ENCODE measurements around the gene AP2B1.

Gene AP2B1

DNA sequence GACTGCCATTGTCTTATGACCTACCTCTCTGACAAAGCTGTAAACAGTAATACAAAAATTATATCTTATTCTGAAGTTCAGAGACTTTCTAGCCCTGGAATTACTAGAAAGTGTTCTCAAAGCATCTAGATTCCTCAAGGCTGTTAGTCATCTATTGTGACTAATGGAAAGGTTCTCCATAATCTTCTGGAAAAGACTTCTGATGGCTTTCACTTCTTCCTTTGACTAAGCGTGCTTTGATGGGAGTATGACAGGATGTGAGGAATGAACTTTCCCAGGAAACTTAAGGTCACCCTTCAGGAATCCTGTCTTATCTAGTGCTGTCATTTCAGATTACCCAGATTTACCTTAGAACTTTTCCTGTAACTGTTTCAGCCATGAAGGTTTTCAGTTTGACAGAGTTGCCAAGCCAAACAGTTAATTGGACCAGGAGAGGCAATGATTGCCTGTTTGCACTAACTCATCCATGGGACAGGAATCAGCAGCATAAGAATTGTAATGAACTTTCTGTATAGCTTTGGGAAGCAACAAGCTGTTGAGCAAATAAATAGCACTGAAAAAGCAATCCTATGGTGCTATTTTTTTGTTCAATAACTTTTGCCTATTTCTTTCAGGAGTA, 43.5 kb downstream of the AP2B1 start:
- no peak for DNase-seq (ENCODE audit: low read depth)

DNA sequence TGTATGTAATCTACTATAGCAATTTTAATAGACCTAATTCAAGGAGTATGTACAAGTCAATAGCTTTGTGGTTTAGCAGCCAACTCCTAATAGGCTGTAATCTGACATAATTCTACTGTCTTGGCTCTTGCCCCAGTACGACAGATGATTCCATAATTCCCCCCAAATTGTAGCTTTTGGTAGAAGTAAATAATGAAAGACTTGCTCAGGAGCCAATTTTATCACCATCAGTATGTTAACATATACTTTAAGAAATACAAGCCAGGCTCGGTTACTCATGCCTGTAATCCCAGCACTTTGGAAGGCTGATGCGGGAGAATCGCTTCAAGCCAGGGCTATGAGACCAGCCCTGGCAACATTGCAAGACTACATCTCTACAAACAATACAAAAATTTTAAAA, 53.9 kb downstream of the AP2B1 start:
- no peak for DNase-seq (ENCODE audit: low read depth)

DNA sequence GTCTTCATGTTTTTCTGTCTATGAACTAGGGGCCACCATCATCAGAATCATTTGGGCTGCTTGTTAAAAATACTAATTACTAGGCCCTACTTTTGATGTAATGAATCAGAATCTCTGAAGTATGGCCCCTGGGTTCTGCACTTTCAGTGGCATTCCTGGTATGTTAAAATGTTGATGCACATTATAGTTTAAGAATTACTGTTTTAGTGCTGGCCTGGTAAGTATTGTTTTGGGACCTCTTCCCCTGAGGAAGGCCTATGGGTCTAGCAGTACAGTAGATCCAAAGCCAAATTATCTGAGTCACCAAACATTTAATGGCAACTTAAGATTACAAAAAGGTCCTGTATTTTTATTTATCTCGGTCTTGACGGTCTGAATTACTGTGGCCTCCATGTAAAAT, 58.8 kb downstream of the AP2B1 start:
- no peak for DNase-seq (ENCODE audit: low read depth)

DNA sequence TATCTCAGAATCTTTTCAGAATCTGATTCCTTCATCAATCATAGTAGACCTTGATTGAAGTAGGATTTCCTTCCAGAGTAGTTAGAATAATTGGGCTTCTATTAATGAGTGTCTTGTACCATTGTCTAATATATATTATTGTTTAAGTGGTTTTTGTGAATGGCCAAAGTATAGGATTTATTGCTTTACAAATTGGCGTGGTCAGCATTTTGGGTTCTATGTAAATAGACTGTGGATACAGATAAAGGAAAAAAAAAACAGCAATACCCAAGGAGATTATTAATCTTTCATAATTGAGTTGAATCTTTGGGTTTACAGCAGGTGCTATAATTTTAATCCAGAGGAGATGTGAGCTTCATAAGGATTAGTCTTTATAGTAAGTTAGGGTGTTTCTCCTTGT, 64.3 kb downstream of the AP2B1 start:
- no peak for DNase-seq (ENCODE audit: low read depth)

DNA sequence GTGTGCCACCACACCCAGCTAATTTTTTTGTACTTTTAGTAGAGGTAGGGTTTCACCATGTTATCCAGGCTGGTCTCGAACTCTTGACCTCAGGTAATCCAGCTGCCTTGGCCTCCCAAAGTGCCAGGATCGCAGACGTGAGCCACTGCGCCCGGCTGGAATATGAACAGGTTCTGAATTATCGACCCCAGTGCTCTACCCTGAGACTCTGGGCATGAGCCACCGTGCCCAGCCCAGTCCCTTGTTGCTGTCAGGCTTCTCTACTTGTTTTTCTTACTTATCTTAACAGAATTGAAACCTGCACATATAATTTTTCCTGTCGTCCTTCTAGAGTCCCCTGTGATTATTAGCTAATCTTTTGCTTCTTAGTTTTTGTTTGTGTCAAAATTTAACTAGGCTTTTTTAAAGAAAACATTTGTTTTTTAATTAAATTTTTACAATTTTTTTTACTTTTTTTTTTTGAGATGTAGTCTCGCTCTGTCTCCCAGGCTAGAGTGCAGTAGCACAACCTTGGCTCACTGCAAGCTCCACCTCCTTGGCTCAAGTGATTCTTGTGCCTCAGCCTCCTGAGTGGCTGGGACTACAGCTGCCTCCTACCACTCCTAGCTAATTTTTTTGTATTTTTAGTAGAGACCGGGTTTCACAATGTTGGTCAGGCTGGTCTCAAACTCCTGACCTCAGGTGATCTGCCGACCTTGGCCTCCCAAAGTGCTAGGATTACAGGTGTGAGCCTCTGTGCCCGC, 66.7 kb downstream of the AP2B1 start:
- DNase-seq (ENCODE audit: low read depth) = no peak

DNA sequence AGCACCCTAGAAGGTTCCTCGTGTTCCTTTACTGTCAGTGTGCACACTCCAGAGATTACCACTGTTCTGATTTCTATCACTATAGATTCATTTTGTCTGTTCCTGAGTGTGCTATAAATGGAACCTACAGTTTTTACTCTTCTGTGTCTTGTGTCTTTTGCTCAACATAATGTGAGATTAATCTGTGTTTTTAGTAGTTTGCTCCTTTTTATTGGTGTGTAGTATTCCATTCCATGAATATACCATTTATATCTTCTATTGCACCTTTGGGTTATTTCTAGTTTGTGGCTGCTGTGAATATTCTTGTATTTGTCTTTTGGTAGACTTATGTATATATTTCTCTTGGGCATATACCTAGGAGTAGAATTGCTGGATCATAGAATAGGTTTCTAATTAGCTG, 68.2 kb downstream of the AP2B1 start:
- no peak for DNase-seq (ENCODE audit: low read depth)

DNA sequence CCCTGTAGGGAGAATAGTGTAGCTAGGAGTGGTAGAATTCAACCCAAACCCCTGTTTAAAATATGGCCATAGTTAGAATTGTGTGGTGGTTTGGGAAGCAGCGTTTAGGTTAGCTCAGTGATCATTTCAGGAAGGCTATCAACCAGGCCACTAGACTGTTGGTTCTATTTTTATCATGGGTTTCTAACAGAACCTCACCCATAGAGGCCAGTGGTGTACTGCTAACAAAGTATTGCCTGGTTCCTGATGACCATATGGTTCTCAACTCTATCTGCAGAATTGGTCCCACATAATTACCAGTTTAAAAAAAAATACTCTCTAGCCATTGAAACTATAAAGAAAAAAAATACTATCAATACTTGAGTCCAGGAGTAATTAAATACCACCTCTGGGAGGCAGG, 73.8 kb downstream of the AP2B1 start:
- no peak for DNase-seq (ENCODE audit: low read depth)

DNA sequence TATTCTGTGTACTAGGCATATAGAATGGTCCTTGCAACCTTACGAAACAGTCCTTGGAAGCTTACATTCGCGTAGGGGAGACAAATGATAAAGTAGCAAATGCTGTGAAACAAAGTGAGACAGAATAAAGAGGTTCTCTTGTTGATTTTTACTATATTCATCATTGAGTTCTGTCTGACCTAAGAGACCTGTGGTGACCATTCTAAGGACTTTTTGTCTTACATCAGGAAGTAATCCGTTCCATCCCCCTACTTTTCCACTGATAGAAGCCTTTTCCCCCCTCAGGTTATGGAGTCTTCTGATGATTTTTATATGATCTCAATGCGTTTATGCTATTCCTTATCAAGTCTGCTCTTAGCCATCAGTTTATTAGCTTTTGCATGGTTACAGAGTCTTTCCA, 77.6 kb downstream of the AP2B1 start:
- DNase-seq (ENCODE audit: low read depth) = no peak

DNA sequence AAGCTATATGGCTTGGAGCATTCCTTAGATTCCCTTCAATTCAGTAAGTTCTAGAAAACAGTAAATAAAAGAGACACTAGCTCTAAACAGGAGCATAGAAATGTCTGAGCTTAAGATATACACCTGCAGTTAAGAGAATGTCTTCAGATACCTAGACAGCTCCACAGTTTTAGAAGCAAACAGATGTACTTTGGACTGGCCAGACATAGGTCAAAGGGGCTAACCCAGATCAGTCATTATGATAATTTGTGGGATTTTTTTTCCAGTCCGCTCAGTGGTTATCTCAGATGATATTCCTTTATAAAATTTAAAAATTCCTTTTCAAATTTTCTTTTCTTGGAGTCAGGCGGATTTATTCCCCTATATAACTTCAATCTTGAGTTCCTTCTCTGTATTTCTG, 78.5 kb downstream of the AP2B1 start:
- no peak for DNase-seq (ENCODE audit: low read depth)

DNA sequence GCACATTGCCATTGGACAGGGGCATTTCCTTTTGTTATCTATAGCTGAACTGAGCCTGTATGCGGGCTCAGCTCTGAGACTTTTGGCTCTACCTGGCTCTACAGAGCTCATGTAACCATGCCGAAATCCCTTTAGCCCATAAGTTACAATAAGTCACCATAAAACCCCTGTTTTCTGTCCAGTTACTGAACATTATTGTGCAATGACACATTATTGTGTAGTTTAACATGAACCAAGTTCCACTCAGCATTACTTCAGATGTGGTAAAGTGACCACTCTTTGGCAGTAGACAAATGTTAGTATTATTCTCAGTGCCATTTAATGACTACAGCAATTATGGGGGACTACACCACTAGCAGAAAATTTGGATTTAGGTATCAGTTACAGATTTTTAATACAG, 78.9 kb downstream of the AP2B1 start:
- DNase-seq (ENCODE audit: low read depth) = no peak

DNA sequence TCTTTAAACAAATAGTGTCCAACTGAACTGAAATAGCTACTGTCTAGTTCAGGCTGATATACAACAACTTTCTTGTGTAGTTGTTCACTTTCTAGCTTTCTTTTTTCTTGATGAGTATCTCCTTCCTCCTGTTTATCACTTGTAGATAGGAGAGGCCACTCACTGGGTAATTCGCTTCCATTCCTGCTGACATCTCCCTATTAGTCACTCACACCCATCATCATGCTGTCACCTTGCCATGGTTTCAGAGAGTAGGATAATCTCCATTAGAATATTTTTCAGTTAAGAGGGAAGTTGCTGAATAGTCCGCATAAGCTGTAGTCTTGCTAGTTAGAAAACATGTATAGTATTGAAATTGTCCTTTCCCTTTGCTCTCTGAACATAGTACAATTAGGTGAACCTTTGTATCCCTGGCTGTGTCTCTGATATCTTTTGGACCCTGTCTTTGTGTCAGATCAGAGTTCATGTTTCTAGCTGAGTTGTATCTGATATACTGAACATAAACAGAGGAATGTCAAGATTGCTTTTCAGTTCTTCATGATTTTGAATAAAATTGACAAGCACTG, 79.9 kb downstream of the AP2B1 start:
- DNase-seq (ENCODE audit: low read depth) = no peak

DNA sequence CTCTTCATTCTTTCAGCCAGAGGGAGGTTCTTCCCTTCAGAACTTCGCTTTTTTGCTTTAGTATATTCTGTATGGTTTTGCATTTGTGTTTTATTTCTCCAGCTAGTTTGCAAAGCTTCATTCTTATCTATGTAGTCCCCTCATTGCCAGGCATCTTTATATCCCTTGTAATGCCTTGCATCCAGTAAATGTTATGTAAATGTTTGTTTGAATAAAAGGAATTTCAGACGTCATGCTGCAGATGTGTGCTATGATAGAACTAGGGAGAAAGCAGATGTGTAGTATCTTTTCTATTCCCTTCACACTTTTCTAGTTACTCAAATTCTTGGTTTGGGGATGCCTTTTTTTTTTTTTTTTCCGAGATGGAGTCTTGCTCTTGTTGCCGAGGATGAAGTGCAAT, 81.7 kb downstream of the AP2B1 start:
- DNase-seq (ENCODE audit: low read depth) = no peak

DNA sequence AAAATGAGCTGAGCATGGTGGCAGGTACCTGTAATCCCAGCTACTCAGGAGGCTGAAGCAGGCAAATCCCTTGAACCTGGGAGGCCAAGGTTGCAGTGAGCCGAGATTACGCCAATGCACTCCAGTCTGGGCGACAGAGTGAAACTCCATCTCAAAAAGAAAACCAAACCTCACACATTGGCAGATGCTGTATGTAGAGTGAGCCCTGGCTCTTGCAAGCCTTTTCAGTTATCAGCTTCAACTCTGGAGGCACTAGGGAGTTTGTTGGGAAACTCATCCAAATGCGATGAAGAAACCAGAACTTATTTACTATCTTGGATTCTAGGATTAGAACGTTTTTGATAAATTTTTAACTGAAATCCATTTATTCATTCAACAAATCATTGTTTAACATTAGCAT, 87.4 kb downstream of the AP2B1 start:
- DNase-seq (ENCODE audit: low read depth) = no peak

DNA sequence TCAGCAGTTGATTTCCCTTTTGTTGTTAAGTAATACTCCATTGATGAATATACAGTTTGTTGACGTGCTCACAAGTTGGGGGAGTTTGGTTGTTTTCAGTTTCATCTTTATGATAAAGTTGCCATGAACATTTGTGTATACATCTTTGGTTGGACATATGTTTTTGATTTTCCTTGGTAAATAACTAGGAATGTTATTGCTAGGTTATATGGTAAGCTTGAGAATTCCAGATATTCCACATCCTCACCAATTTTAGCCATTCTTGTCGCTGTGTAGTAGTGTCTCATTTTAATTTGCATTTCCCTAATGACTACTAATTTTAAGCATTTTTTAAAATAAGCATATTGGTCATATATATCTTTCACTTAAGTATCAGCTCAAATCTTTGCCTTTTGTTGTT, 89.3 kb downstream of the AP2B1 start:
- DNase-seq (ENCODE audit: low read depth) = no peak

DNA sequence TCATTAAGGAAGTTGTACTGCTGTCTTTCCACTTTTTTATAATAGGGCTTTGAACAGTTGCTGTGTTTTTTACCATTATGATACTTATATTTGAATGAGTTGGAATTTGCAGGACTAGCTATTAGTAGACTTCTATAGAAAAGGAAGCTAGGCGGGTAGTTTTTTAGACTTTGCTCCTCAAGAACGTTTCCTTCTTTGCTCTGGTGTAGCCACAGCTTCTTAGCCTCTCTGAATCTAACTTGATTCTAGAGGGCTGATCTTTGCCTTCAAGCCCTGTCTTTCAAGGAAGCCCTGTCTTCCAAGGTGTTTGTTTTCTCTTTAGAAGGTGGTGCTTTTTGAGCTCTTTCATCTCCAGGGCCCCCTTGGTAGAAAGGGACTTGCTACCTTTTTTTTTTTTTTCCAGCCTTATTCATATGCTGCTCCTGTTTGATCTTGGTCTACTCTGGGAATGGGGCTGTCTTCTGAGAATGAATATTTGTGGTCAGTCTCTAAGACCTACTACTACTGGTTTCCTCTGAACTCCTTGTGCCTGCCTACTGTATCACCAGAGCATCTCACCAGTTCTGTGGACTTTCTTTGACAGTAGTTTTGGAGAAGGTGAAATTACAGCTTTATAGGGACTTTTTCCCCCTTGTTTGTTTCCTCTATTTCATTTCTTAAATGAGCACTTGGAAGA, 92.0 kb downstream of the AP2B1 start:
- no peak for DNase-seq (ENCODE audit: low read depth)

DNA sequence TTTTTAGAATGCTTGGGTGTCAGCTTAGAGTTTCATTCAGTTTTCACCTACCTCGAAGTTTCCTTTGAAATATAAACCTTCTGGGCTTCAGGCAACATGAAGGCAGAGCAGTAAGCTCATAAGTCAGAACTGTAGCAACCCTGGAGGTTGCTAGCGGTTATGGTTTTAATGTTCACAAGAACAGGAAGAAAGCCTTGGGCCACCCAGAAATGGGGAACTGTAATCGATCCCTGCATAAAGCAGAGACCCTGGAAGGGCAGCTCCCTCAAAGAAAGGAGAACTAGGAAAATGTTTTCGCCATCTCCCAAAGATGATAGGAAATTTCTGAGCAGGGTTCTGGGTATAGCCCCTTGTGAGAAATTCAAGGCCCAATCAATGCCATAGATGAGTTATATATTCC, 96.5 kb downstream of the AP2B1 start:
- no peak for DNase-seq (ENCODE audit: low read depth)

DNA sequence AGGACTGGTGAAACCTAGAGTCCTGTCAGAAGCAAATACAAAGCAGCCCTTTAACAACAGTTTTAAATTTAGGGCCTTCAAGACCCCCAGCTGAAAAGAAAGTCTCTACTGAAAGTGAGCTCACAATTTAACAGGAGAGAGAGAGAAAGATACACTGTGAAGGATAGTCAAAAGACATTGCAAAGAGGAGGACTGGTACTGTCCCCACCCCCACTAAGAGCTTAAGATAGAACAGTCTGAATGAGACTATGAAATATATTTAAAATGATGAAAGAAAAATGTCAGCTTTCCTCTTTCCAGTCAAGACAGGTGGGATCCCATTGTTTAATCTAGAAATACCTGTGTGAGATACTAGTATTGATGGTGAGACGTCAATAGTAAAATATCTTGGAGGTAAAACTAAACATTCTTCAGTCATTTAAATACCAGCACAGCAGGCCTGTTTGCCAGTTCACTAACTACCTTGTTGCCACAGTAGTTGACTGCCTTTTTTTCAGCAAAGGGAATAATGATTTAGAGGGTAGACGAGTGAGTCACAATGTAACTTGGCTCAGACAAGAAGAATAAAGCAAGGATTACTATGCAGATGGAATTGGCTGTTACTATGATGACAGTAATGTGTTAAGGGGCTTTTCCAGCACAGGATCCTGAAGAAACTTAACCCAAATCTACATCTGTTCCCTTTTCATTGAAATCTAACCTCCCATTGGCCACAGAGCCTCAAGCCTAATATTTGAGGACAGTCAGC, 97.1 kb downstream of the AP2B1 start:
- no peak for DNase-seq (ENCODE audit: low read depth)

DNA sequence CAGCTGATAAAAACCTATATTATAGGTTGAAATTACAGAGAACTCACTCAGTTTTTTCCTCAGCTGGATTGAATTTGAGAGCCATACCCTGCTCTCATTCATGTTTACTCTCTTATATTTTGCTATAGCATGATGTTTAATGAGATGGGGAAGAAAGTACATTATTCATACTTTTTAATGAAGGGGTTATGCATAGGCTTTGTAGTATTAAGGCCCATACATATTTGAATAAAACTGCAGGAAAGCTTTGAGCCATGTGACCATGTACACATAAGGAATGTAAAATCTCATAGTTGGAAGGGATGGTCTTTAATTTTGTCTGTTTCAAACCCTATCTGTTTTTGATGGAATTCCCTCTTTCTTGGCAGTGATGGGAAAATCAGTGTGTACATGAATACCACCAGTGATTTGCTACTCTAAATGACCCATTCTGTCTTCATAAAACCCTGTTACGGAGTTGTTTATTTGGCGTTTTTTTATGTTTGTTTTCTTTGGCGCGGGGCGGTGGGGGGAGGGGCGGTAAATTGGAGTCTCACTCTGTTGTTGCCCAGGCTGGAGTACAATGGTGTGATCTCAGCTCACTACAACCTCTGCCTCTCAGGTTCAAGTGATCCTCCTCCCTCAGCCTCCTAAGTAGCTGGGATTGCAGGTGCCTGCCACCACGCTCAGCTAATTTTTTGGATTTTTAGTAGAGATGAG, 105.5 kb downstream of the AP2B1 start:
- DNase-seq (ENCODE audit: low read depth) = no peak

DNA sequence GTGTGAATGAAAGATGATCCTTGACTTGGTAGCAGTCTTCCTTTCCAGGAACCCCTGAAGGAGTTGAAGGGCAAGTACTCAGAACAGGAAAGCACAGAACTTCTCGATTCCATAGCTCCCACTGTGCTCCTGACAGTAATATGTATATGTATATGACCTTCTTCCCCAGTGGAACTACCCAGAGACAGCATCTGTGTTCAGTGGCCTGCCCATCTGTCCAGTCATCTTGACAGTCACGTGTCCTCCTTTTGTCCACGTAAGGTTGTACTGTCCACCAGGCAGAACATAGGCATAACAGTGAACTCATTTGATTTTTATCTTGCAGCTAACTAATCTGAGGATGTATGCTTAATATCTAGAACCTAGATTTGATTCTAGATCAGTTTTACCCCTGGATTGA, 106.5 kb downstream of the AP2B1 start:
- DNase-seq (ENCODE audit: low read depth) = no peak

DNA sequence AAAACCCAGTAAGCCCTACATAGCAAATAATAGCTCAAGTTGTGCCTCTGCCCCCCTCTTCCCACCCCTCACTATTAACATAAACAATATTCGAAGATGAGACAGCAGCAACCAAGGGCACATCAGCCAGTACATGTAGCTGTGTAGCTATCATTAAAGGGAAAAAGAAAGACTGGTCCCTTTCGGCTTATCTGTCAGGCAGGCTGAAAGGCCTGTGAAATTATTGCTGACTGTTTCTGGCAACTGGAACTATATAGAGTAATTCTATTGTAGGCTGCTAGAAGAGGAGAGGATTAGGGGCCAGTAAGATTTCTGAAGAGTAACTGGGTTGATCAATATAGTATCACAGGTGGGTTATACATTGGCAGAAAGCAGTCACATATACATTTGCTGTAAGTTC, 107.8 kb downstream of the AP2B1 start:
- no peak for DNase-seq (ENCODE audit: low read depth)

DNA sequence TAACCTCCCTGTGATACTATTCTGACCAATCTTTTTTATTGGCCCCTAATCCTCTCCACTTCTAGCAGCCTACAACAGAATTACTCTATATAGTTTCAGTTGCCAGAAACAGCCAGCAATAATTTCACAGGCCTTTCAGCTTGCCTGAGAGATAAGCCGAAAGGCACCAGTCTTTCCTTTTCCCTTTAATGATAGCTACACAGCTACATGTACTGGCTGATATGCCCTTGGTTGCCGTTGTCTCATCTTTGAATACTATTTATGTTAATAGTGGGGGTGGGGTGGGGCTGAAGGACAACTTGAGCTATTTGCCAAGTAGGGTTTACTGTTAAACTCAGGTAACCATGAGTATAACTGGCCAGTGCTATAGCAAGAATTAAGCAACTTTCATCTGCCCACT, 108.5 kb downstream of the AP2B1 start:
- no peak for DNase-seq (ENCODE audit: low read depth)

DNA sequence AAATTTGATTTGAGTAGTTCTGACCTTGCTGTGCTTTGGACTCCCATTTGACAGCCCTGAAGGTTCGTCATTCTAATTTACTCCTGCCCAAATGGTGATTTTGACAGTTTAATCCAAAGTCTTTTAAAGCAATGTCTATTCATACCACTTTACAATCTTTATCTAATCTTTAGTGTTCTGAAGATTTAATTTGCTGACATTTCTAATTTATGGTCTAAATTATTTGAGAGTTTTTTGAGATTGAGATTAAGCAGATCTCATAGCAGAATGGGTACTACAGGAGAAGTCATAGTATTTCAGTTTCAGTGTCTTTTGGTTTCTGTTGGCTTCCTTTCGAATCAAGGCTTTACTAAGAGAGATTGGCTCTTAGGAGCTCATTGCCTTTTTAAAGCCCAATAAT, 111.7 kb downstream of the AP2B1 start:
- DNase-seq (ENCODE audit: low read depth) = no peak
